ENCODE data around the gene CASS4. TPM values are rescaled to one million over a fixed set of nuclear protein-coding genes. Genes with fewer than 3 reads are reported as not detected.

The CASS4 gene
- total and polyA plus RNA-seq, 9 of the 15 experiments (the other 6 are each of a cell fraction or from before 2014, with no cell fraction given): 8.1 to 53.8 (median 26.7) TPM

GRCh38 chr20:56362833-56363413 lies 49.1 kb upstream of the CASS4 start (continued):
- TF ChIP-seq HDAC2 (IDR thresholded peaks at IDR 0.05): peak; percentile 78; the same call in 1 of the 2 replicates
- peak; percentile 72; the same call in 1 of the 2 replicates for TF ChIP-seq NKRF (IDR thresholded peaks at IDR 0.05; ENCODE audit: borderline replicate concordance)
- no peak for TF ChIP-seq SMAD2 (IDR thresholded peaks at IDR 0.05; ENCODE audit: low read depth, low read length)
- no peak for TF ChIP-seq ZNF436 (CRISPR knock-in tag; IDR thresholded peaks at IDR 0.05)
- TF ChIP-seq REST (IDR thresholded peaks at IDR 0.05; ENCODE audit: borderline replicate concordance): peak; percentile 60; the same call in 1 of the 2 replicates
- 0 out of 2 replicates have a peak, but pooled peaks have one; percentile 33 for TF ChIP-seq REST (CRISPR knock-in tag; IDR thresholded peaks at IDR 0.05; ENCODE audit: low read depth)
- no peak for TF ChIP-seq EWSR1 (IDR thresholded peaks at IDR 0.05; ENCODE audit: borderline replicate concordance, low read depth, partially characterized antibody)
- peak in 1 of 2 experiments; percentile 29; a peak in 1 of 4 replicates for TF ChIP-seq SRF (CRISPR knock-in tag; IDR thresholded peaks at IDR 0.05)
- TF ChIP-seq CBFA2T2 (conservative IDR thresholded peaks at IDR 0.05): peak; percentile 99
- TF ChIP-seq POLR2A (conservative IDR thresholded peaks at IDR 0.05): no peak
- no peak for TF ChIP-seq POLR2H (tag; IDR thresholded peaks at IDR 0.05; ENCODE audit: low read depth)
- no peak for TF ChIP-seq PHB (CRISPR knock-in tag; IDR thresholded peaks at IDR 0.05)
- no peak for TF ChIP-seq ZNF586 (CRISPR knock-in tag; conservative IDR thresholded peaks at IDR 0.05)
- TF ChIP-seq GABPB1 (CRISPR knock-in tag; IDR thresholded peaks at IDR 0.05): peak; percentile 38; the same call in 1 of the 2 replicates
- no peak for TF ChIP-seq SMARCA5 (IDR thresholded peaks at IDR 0.05)
- peak in 1 of 2 experiments; percentile 16; a peak in 1 of 4 replicates for TF ChIP-seq TEAD1 (CRISPR knock-in tag; IDR thresholded peaks at IDR 0.05)
- peak; percentile 96 for TF ChIP-seq NFIC (IDR thresholded peaks at IDR 0.05)
- TF ChIP-seq HNRNPH1 (optimal IDR thresholded peaks at IDR 0.05; ENCODE audit: low read depth, low read length): no peak
- TF ChIP-seq SAFB2 (IDR thresholded peaks at IDR 0.05; ENCODE audit: borderline replicate concordance, low read depth, low read length, severe bottlenecking): no peak
